Ramos (cell line): Measurements from ENCODE around the gene SORL1.

Source experiments
- in situ Hi-C: fragments of 300-500 bp; cut with MboI; formaldehyde crosslinking; loops from one replicate; pipeline ENCODE4 v1.14.3; 2022; ENCODE audit warnings: low sequenced_read_pairs; ENCODE audit not compliant: unreplicated experiment

The SORL1 gene

GRCh38 chr11:121596195-121597155 lies 144.4 kb downstream of the SORL1 start:
- in situ Hi-C loops = no loop called here

GRCh38 chr11:121603316-121603715 lies 151.2 kb downstream of the SORL1 start:
- in situ Hi-C loops = no loop called here

- in situ Hi-C loops = no loop called here
Measured at GRCh38 chr11:121604152-121604551, 152.0 kb downstream of the SORL1 start.

GRCh38 chr11:121606354-121606753 lies 154.2 kb downstream of the SORL1 start:
- in situ Hi-C loops = no loop called here

- in situ Hi-C loops = no loop called here
Measured at GRCh38 chr11:121607341-121607740, 155.2 kb downstream of the SORL1 start.

GRCh38 chr11:121608545-121609098 lies 156.5 kb downstream of the SORL1 start:
- in situ Hi-C loops = no loop called here

GRCh38 chr11:121610706-121611105 lies 158.6 kb downstream of the SORL1 start:
- in situ Hi-C loops = no loop called here

GRCh38 chr11:121611242-121611641 lies 159.1 kb downstream of the SORL1 start:
- in situ Hi-C loops = no loop called here

GRCh38 chr11:121613724-121614123 lies 161.6 kb downstream of the SORL1 start:
- in situ Hi-C loops = no loop called here

GRCh38 chr11:121614636-121615240 lies 162.6 kb downstream of the SORL1 start:
- in situ Hi-C loops = no loop called here

- in situ Hi-C loops = no loop called here
Measured at GRCh38 chr11:121615501-121615900, 163.4 kb downstream of the SORL1 start.

- in situ Hi-C loops = no loop called here
Measured at GRCh38 chr11:121618516-121618915, 166.4 kb downstream of the SORL1 start.

- in situ Hi-C loops = no loop called here
Measured at GRCh38 chr11:121625777-121626506, 173.8 kb downstream of the SORL1 start.

GRCh38 chr11:121626507-121626875 lies 174.4 kb downstream of the SORL1 start:
- in situ Hi-C loops = no loop called here

- in situ Hi-C loops = no loop called here
Measured at GRCh38 chr11:121626980-121627379, 174.9 kb downstream of the SORL1 start.

GRCh38 chr11:121630041-121630440 lies 177.9 kb downstream of the SORL1 start:
- in situ Hi-C loops = no loop called here

GRCh38 chr11:121631456-121631855 lies 179.3 kb downstream of the SORL1 start:
- in situ Hi-C loops = no loop called here

GRCh38 chr11:121634273-121634672 lies 182.2 kb downstream of the SORL1 start:
- in situ Hi-C loops = no loop called here

- in situ Hi-C loops = no loop called here
Measured at GRCh38 chr11:121634889-121635288, 182.8 kb downstream of the SORL1 start.

- in situ Hi-C loops = no loop called here
Measured at GRCh38 chr11:121636081-121636799, 184.1 kb downstream of the SORL1 start.
